ENCODE data around the gene LGR6.

The LGR6 gene

GRCh38 chr1:202235003-202235660 is 41.5 kb downstream of the LGR6 start:
- TF ChIP-seq TAF1 (IDR thresholded peaks at IDR 0.05; ENCODE audit: borderline replicate concordance, insufficient read depth, low read length) = no peak
- no peak for TF ChIP-seq REST (IDR thresholded peaks at IDR 0.05; ENCODE audit: insufficient read depth in 1 of 2, low read depth in 2 of 2, low read length in 2 of 2)
- TF ChIP-seq POLR2AphosphoS5 (IDR thresholded peaks at IDR 0.05; ENCODE audit: low read depth, low read length) = no peak
- no peak for TF ChIP-seq SIN3A (IDR thresholded peaks at IDR 0.05; ENCODE audit: borderline replicate concordance, insufficient read depth, low read length)
- TF ChIP-seq FOXP2 (optimal IDR thresholded peaks at IDR 0.05; ENCODE audit: borderline replicate concordance, extremely low read depth, extremely low read length, insufficient read depth) = no peak

- TF ChIP-seq REST (IDR thresholded peaks at IDR 0.05; ENCODE audit: insufficient read depth in 1 of 2, low read depth in 2 of 2, low read length in 2 of 2) = no peak
- TF ChIP-seq SIN3A (IDR thresholded peaks at IDR 0.05; ENCODE audit: borderline replicate concordance, insufficient read depth, low read length) = no peak
- no peak for TF ChIP-seq TAF1 (IDR thresholded peaks at IDR 0.05; ENCODE audit: borderline replicate concordance, insufficient read depth, low read length)
- no peak for TF ChIP-seq POLR2AphosphoS5 (IDR thresholded peaks at IDR 0.05; ENCODE audit: low read depth, low read length)
- no peak for TF ChIP-seq FOXP2 (optimal IDR thresholded peaks at IDR 0.05; ENCODE audit: borderline replicate concordance, extremely low read depth, extremely low read length, insufficient read depth)
Observed at GRCh38 chr1:202235856-202236837, 42.5 kb downstream of the LGR6 start.

- TF ChIP-seq FOXP2 (optimal IDR thresholded peaks at IDR 0.05; ENCODE audit: borderline replicate concordance, extremely low read depth, extremely low read length, insufficient read depth) (no peak), REST (IDR thresholded peaks at IDR 0.05; ENCODE audit: insufficient read depth in 1 of 2, low read depth in 2 of 2, low read length in 2 of 2) (no peak), TAF1 (IDR thresholded peaks at IDR 0.05; ENCODE audit: borderline replicate concordance, insufficient read depth, low read length) (no peak), POLR2AphosphoS5 (IDR thresholded peaks at IDR 0.05; ENCODE audit: low read depth, low read length) (no peak), SIN3A (IDR thresholded peaks at IDR 0.05; ENCODE audit: borderline replicate concordance, insufficient read depth, low read length) (no peak)
Observed at GRCh38 chr1:202237052-202237451, 43.5 kb downstream of the LGR6 start.

GRCh38 chr1:202238914-202239313 is 45.3 kb downstream of the LGR6 start:
- TF ChIP-seq FOXP2 (optimal IDR thresholded peaks at IDR 0.05; ENCODE audit: borderline replicate concordance, extremely low read depth, extremely low read length, insufficient read depth) = no peak
- no peak for TF ChIP-seq TAF1 (IDR thresholded peaks at IDR 0.05; ENCODE audit: borderline replicate concordance, insufficient read depth, low read length)
- TF ChIP-seq POLR2AphosphoS5 (IDR thresholded peaks at IDR 0.05; ENCODE audit: low read depth, low read length) = no peak
- TF ChIP-seq REST (IDR thresholded peaks at IDR 0.05; ENCODE audit: insufficient read depth in 1 of 2, low read depth in 2 of 2, low read length in 2 of 2) = no peak
- TF ChIP-seq SIN3A (IDR thresholded peaks at IDR 0.05; ENCODE audit: borderline replicate concordance, insufficient read depth, low read length) = no peak

Measured in PFSK-1 (cell line).